SK-N-SH treated with all-trans-retinoic acid at 6 μM for 48 hours (cell line): ENCODE results near the gene PLCB4.

Experiments used
- ARNTL ChIP-seq: fragments of 450-650 bp; formaldehyde crosslinking; IDR thresholded peaks from 2 replicates; pipeline ENCODE4 v1.5.0; 2020; ENCODE audit warnings: low read depth, mild to moderate bottlenecking, moderate library complexity, borderline replicate concordance
- BACH2 ChIP-seq: fragments of 250-450 bp; sonication (Bioruptor Pico); IDR thresholded peaks from 2 replicates; pipeline ENCODE4 v1.9.0; 2021; ENCODE audit warnings: mild to moderate bottlenecking, borderline replicate concordance
- CSDC2 ChIP-seq: fragments of 250-450 bp; sonication (Bioruptor Pico); IDR thresholded peaks from 2 replicates; pipeline ENCODE4 v1.5.0; 2020; ENCODE audit warnings: mild to moderate bottlenecking, moderate library complexity
- OSR1 ChIP-seq: fragments of 250-450 bp; sonication (Bioruptor Pico); IDR thresholded peaks from 2 replicates; pipeline ENCODE4 v1.8.0; 2022; ENCODE audit warnings: moderate library complexity, mild to moderate bottlenecking, inconsistent platforms
- RARB ChIP-seq: fragments of 250-450 bp; sonication (Bioruptor Pico); IDR thresholded peaks from 2 replicates; pipeline ENCODE4 v1.8.0; 2021; ENCODE audit warnings: mild to moderate bottlenecking, moderate library complexity
- SNAI2 ChIP-seq: fragments of 250-450 bp; sonication (Bioruptor Pico); IDR thresholded peaks from 2 replicates; pipeline ENCODE4 v1.5.0; 2020; ENCODE audit warnings: mild to moderate bottlenecking, moderate library complexity
- TCF4 ChIP-seq: fragments of 250-450 bp; sonication (Bioruptor Pico); IDR thresholded peaks from 2 replicates; pipeline ENCODE4 v1.8.0; 2021; ENCODE audit warnings: mild to moderate bottlenecking, moderate library complexity, borderline replicate concordance
- TOX ChIP-seq: fragments of 250-450 bp; sonication (Bioruptor Pico); IDR thresholded peaks from 2 replicates; pipeline ENCODE4 v1.8.0; 2021; ENCODE audit warnings: mild to moderate bottlenecking, moderate library complexity, borderline replicate concordance
- ZFP3 ChIP-seq: fragments of 250-450 bp; sonication (Bioruptor Pico); IDR thresholded peaks from 2 replicates; pipeline ENCODE4 v1.5.0; 2020; ENCODE audit warnings: mild to moderate bottlenecking, moderate library complexity
- ZFP30 ChIP-seq: fragments of 450-650 bp; formaldehyde crosslinking; IDR thresholded peaks from 2 replicates; pipeline ENCODE4 v1.5.0; 2022; ENCODE audit warnings: mild to moderate bottlenecking, moderate library complexity
- ZNF565 ChIP-seq: fragments of 450-650 bp; formaldehyde crosslinking; conservative IDR thresholded peaks from 2 replicates; pipeline ENCODE4 v1.5.0; 2020; ENCODE audit warnings: low read depth, mild to moderate bottlenecking, moderate library complexity
- TF ChIP-seq, protein P1 (sequence below): fragments of 250-450 bp; sonication (Bioruptor Pico); IDR thresholded peaks from 2 replicates; pipeline ENCODE4 v1.8.0; 2020; ENCODE audit warnings: mild to moderate bottlenecking, moderate library complexity, borderline replicate concordance
- TF ChIP-seq, protein P2 (sequence below): fragments of 250-450 bp; sonication (Bioruptor Pico); IDR thresholded peaks from 2 replicates; pipeline ENCODE4 v1.5.1; 2020; ENCODE audit warnings: low read depth, mild to moderate bottlenecking, moderate library complexity
- TF ChIP-seq, protein P3 (sequence below): fragments of 250-450 bp; sonication (Bioruptor Pico); IDR thresholded peaks from 2 replicates; pipeline ENCODE4 v1.5.0; 2020; ENCODE audit warnings: mild to moderate bottlenecking, moderate library complexity

DNA sequence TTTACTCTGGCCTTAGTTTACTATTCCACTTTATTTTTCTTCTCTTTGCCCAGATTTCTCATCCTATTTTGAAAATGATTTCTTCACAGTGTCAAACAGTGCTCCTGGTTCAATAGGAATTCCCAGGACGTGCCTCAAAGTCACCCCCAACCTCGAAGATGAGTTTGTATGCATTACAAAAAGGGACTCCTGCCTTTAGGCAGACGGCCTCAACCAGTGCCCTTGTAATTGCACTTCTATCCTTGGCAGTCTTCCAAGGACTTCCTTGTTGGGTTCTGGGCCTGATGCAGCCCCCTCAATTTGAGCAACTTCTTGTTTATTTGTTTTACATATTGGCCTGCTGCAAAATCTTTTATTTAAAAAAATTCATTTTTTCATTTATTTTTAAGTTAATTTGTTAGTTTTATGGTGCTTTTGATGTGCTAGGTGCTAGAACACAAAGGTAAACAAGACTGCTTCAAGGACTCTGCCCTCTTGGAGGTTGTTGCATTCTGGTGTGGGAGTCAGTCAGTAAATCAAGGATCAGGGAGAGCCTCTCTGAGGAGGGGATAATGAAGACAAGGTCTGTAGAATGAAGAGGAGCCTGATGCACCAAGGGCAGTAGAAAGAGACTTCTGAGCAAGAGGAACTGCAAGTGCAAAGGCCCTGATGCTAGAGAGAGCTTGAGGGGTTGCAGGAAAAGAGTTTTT is 264.0 kb downstream of the PLCB4 start:
- TF ChIP-seq, protein P1, sequence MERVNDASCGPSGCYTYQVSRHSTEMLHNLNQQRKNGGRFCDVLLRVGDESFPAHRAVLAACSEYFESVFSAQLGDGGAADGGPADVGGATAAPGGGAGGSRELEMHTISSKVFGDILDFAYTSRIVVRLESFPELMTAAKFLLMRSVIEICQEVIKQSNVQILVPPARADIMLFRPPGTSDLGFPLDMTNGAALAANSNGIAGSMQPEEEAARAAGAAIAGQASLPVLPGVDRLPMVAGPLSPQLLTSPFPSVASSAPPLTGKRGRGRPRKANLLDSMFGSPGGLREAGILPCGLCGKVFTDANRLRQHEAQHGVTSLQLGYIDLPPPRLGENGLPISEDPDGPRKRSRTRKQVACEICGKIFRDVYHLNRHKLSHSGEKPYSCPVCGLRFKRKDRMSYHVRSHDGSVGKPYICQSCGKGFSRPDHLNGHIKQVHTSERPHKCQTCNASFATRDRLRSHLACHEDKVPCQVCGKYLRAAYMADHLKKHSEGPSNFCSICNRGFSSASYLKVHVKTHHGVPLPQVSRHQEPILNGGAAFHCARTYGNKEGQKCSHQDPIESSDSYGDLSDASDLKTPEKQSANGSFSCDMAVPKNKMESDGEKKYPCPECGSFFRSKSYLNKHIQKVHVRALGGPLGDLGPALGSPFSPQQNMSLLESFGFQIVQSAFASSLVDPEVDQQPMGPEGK (CRISPR knock-in tag): no peak
- TF ChIP-seq RARB (CRISPR knock-in tag) (no peak), ARNTL (CRISPR knock-in tag) (no peak), CSDC2 (CRISPR knock-in tag) (no peak), BACH2 (CRISPR knock-in tag) (no peak), ZFP30 (no peak), ZFP3 (CRISPR knock-in tag) (no peak), TCF4 (CRISPR knock-in tag) (no peak), SNAI2 (no peak), TOX (no peak), ZNF565 (CRISPR knock-in tag) (no peak), OSR1 (CRISPR knock-in tag) (no peak)
- TF ChIP-seq, protein P2, sequence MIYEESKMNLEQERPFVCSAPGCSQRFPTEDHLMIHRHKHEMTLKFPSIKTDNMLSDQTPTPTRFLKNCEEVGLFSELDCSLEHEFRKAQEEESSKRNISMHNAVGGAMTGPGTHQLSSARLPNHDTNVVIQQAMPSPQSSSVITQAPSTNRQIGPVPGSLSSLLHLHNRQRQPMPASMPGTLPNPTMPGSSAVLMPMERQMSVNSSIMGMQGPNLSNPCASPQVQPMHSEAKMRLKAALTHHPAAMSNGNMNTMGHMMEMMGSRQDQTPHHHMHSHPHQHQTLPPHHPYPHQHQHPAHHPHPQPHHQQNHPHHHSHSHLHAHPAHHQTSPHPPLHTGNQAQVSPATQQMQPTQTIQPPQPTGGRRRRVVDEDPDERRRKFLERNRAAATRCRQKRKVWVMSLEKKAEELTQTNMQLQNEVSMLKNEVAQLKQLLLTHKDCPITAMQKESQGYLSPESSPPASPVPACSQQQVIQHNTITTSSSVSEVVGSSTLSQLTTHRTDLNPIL: no peak
- TF ChIP-seq, protein P3, sequence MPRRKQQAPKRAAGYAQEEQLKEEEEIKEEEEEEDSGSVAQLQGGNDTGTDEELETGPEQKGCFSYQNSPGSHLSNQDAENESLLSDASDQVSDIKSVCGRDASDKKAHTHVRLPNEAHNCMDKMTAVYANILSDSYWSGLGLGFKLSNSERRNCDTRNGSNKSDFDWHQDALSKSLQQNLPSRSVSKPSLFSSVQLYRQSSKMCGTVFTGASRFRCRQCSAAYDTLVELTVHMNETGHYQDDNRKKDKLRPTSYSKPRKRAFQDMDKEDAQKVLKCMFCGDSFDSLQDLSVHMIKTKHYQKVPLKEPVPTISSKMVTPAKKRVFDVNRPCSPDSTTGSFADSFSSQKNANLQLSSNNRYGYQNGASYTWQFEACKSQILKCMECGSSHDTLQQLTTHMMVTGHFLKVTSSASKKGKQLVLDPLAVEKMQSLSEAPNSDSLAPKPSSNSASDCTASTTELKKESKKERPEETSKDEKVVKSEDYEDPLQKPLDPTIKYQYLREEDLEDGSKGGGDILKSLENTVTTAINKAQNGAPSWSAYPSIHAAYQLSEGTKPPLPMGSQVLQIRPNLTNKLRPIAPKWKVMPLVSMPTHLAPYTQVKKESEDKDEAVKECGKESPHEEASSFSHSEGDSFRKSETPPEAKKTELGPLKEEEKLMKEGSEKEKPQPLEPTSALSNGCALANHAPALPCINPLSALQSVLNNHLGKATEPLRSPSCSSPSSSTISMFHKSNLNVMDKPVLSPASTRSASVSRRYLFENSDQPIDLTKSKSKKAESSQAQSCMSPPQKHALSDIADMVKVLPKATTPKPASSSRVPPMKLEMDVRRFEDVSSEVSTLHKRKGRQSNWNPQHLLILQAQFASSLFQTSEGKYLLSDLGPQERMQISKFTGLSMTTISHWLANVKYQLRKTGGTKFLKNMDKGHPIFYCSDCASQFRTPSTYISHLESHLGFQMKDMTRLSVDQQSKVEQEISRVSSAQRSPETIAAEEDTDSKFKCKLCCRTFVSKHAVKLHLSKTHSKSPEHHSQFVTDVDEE (CRISPR knock-in tag): no peak
